HG02798 (cell line): ENCODE results near the gene ARHGEF12.
"Not testable (repeated sequence)": the region's sequence is repeated elsewhere in the genome, so short reads cannot be mapped to it uniquely, and the experiment has no call there.

Source experiments
- ATAC-seq: cut with Tn5 transposase; IDR thresholded peaks from one replicate; pipeline ENCODE4 v1.9.1; 2021; ENCODE audit warnings: mild to moderate bottlenecking; ENCODE audit not compliant: unreplicated experiment, poor library complexity

Gene ARHGEF12

GRCh38 chr11:120471994-120472393 is 135.8 kb downstream of the ARHGEF12 start:
- ATAC-seq, result no peak

GRCh38 chr11:120473503-120473902 is 137.3 kb downstream of the ARHGEF12 start:
- ATAC-seq, result no peak

GRCh38 chr11:120482149-120482548 is 145.9 kb downstream of the ARHGEF12 start:
- ATAC-seq, result no peak

GRCh38 chr11:120484722-120485121 is 148.5 kb downstream of the ARHGEF12 start:
- ATAC-seq, result no peak

- no peak for ATAC-seq
Observed at GRCh38 chr11:120486138-120486537, 149.9 kb downstream of the ARHGEF12 start.

- ATAC-seq, result no peak
Observed at GRCh38 chr11:120489799-120490198, 153.6 kb downstream of the ARHGEF12 start.

- no peak for ATAC-seq
Observed at GRCh38 chr11:120492486-120492885, 156.3 kb downstream of the ARHGEF12 start.

GRCh38 chr11:120494595-120494994 is 158.4 kb downstream of the ARHGEF12 start:
- no peak for ATAC-seq

GRCh38 chr11:120499088-120499487 is 162.9 kb downstream of the ARHGEF12 start:
- ATAC-seq, result peak; percentile 47

- no peak for ATAC-seq
Observed at GRCh38 chr11:120499859-120500258, 163.6 kb downstream of the ARHGEF12 start.

GRCh38 chr11:120500414-120501071 is 164.3 kb downstream of the ARHGEF12 start:
- ATAC-seq, result no peak

GRCh38 chr11:120501440-120501839 is 165.2 kb downstream of the ARHGEF12 start:
- no peak for ATAC-seq

- ATAC-seq, result no peak
Observed at GRCh38 chr11:120501976-120502755, 166.0 kb downstream of the ARHGEF12 start.

GRCh38 chr11:120503529-120503928 is 167.3 kb downstream of the ARHGEF12 start:
- not testable (repeated sequence) for ATAC-seq

GRCh38 chr11:120505801-120506425 is 169.7 kb downstream of the ARHGEF12 start:
- no peak for ATAC-seq

- ATAC-seq, result no peak
Observed at GRCh38 chr11:120509346-120510053, 173.3 kb downstream of the ARHGEF12 start.

GRCh38 chr11:120510406-120511115 is 174.3 kb downstream of the ARHGEF12 start:
- ATAC-seq, result no peak

GRCh38 chr11:120511116-120511819 is 175.1 kb downstream of the ARHGEF12 start, which contains the start of gene GRIK4:
Gene GRIK4 (plus strand): TSS chr11:120511748. CDS start chr11:120660319, 148,571 bp downstream.
- ATAC-seq, result peak; percentile 87
